H1 (cell line): Measurements from ENCODE around the gene PRMT6.

Experiments used
- ATF3 ChIP-seq: IDR thresholded peaks from 2 replicates; pipeline ENCODE4 v1.6.1; 2011; ENCODE audit warnings: low read depth, mild to moderate bottlenecking, low read length; ENCODE audit not compliant: insufficient read depth
- BRCA1 ChIP-seq: IDR thresholded peaks from 2 replicates; pipeline ENCODE4 v1.6.1; 2012; ENCODE audit warnings: low read depth, low read length, improper control_type of control experiment
- CEBPB ChIP-seq: IDR thresholded peaks from 2 replicates; pipeline ENCODE4 v1.6.1; 2012; ENCODE audit warnings: low read depth, low read length
- CHD2 ChIP-seq: IDR thresholded peaks from 2 replicates; pipeline ENCODE4 v1.6.1; 2012; ENCODE audit warnings: low read length, improper control_type of control experiment
- CTCF ChIP-seq, 3 experiments: IDR thresholded peaks; 1 replicate in 2 of 3; 2 replicates in 1 of 3; pipeline versions ENCODE4 v1.5.1 to v1.6.1; 2011; ENCODE audit warnings: low read length in 3 of 3, mild to moderate bottlenecking in 3 of 3, inconsistent platforms in 2 of 3, low read depth in 1 of 3, moderate library complexity in 1 of 3; ENCODE audit not compliant: insufficient read depth in 1 of 3; ENCODE audit errors: control extremely low read depth in 1 of 3
- EZH2 ChIP-seq: fragments of 200-600 bp; sonication (generic); IDR thresholded peaks from 2 replicates; pipeline ENCODE4 v1.7.1; 2012; ENCODE audit warnings: low read depth, mild to moderate bottlenecking, moderate library complexity, low read length, inconsistent platforms; ENCODE audit not compliant: severe bottlenecking
- POLR2A ChIP-seq, 2 experiments: IDR thresholded peaks; 1 replicate in 1 of 2; 2 replicates in 1 of 2; pipeline ENCODE4 v1.6.1; 2011; ENCODE audit warnings: low read depth in 2 of 2, low read length in 2 of 2, mild to moderate bottlenecking in 2 of 2; ENCODE audit errors: control extremely low read depth in 1 of 2
- POLR2AphosphoS5 ChIP-seq: IDR thresholded peaks from 2 replicates; pipeline ENCODE4 v1.6.1; 2011; ENCODE audit warnings: low read depth, low read length
- YY1 ChIP-seq: IDR thresholded peaks from 2 replicates; pipeline ENCODE4 v1.6.1; 2011; ENCODE audit warnings: low read depth, mild to moderate bottlenecking, low read length

GRCh38 chr1:107096690-107097089 is 40.2 kb downstream of the PRMT6 start:
- TF ChIP-seq CTCF (IDR thresholded peaks at IDR 0.05; ENCODE audit: control extremely low read depth in 1 of 3, insufficient read depth in 1 of 3, low read depth in 1 of 3, low read length in 3 of 3): no peak
- no peak for TF ChIP-seq CEBPB
- no peak for TF ChIP-seq CHD2
- no peak for TF ChIP-seq POLR2AphosphoS5
- no peak for TF ChIP-seq YY1
- no peak for TF ChIP-seq POLR2A (IDR thresholded peaks at IDR 0.05; ENCODE audit: control extremely low read depth in 1 of 2, low read depth in 2 of 2, low read length in 2 of 2)
- TF ChIP-seq ATF3: no peak
- no peak for TF ChIP-seq EZH2
- TF ChIP-seq BRCA1: no peak
